Liver (tissue), 9 donors: ENCODE results near the gene CFAP221. TPM values are rescaled to one million over a fixed set of nuclear protein-coding genes. Genes with fewer than 3 reads are reported as not detected.

Experiments
- DNase-seq: peaks from one replicate; pipeline ENCODE4 v3.0.0-alpha.2; 2017; ENCODE audit warnings: low spot score
- H3K27ac ChIP-seq, 2 donors: one replicate each; pipeline ENCODE4 v1.7.0; 2013; ENCODE audit warnings: inconsistent platforms in 2 of 2, low read length in 2 of 2, control low read depth in 1 of 2, low read depth in 1 of 2, mild to moderate bottlenecking in 1 of 2
- H3K27me3 ChIP-seq, 4 donors: one replicate each; pipeline versions ENCODE4 v1.6.1 to v1.7.0; 2013; ENCODE audit warnings: low read length in 3 of 4, inconsistent platforms in 1 of 4, mild to moderate bottlenecking in 1 of 4, moderate library complexity in 1 of 4; ENCODE audit not compliant: control insufficient read depth in 4 of 4, insufficient read depth in 4 of 4
- H3K36me3 ChIP-seq, 4 donors: one replicate each; pipeline versions ENCODE4 v1.6.1 to v1.7.0; 2013; ENCODE audit warnings: low read length in 3 of 4, mild to moderate bottlenecking in 3 of 4, low read depth in 1 of 4, moderate library complexity in 1 of 4; ENCODE audit not compliant: control insufficient read depth in 4 of 4, insufficient read depth in 3 of 4
- H3K4me1 ChIP-seq, 4 donors: one replicate each; pipeline versions ENCODE4 v1.6.1 to v1.7.0; 2013; ENCODE audit warnings: low read length in 3 of 4, mild to moderate bottlenecking in 3 of 4, moderate library complexity in 1 of 4; ENCODE audit not compliant: control insufficient read depth in 4 of 4, insufficient read depth in 4 of 4
- H3K4me3 ChIP-seq, 3 donors: one replicate each; pipeline versions ENCODE4 v1.6.1 to v1.7.0; 2013; ENCODE audit warnings: low read length in 3 of 3, control low read depth in 1 of 3, low read depth in 1 of 3, mild to moderate bottlenecking in 1 of 3
- H3K9ac ChIP-seq, 2 donors: one replicate each; pipeline ENCODE4 v1.7.0; 2013; ENCODE audit warnings: low read length in 2 of 2, mild to moderate bottlenecking in 2 of 2, moderate library complexity in 2 of 2, control low read depth in 1 of 2, low read depth in 1 of 2
- H3K9me3 ChIP-seq, 4 donors: one replicate each; pipeline versions ENCODE4 v1.6.1 to v1.7.0; 2013; ENCODE audit warnings: low read length in 3 of 4; ENCODE audit not compliant: control insufficient read depth in 4 of 4
- EGR1 ChIP-seq, 2 donors: IDR thresholded peaks; 2 replicates each; pipeline ENCODE4 v1.6.1; 2016 to 2018; ENCODE audit warnings: antibody characterized with exemption in 2 of 2, low read depth in 2 of 2
- FOXA1 ChIP-seq: IDR thresholded peaks from 2 replicates; pipeline ENCODE4 v1.6.1; 2016; ENCODE audit warnings: antibody characterized with exemption
- FOXA2 ChIP-seq: IDR thresholded peaks from 2 replicates; pipeline ENCODE4 v1.6.1; 2016; ENCODE audit warnings: antibody characterized with exemption
- HNF4A ChIP-seq, 2 donors: conservative IDR thresholded peaks; 2 replicates each; pipeline ENCODE4 v1.6.1; 2016; ENCODE audit warnings: antibody characterized with exemption in 2 of 2, mild to moderate bottlenecking in 2 of 2
- HNF4G ChIP-seq: IDR thresholded peaks from 2 replicates; pipeline ENCODE4 v1.6.1; 2016; ENCODE audit warnings: antibody characterized with exemption
- NR2F2 ChIP-seq: IDR thresholded peaks from 2 replicates; pipeline ENCODE4 v1.6.1; 2016; ENCODE audit warnings: antibody characterized with exemption
- RAD21 ChIP-seq, 2 donors: IDR thresholded peaks; 2 replicates each; pipeline ENCODE4 v1.6.1; 2016; ENCODE audit warnings: antibody characterized with exemption in 2 of 2, mild to moderate bottlenecking in 2 of 2
- RXRA ChIP-seq, 2 donors: IDR thresholded peaks; 2 replicates each; pipeline ENCODE4 v1.6.1; 2017 to 2018; ENCODE audit warnings: antibody characterized with exemption in 2 of 2, mild to moderate bottlenecking in 1 of 2
- SP1 ChIP-seq: IDR thresholded peaks from 2 replicates; pipeline ENCODE4 v1.6.1; 2018; ENCODE audit warnings: antibody characterized with exemption, mild to moderate bottlenecking
- YY1 ChIP-seq: IDR thresholded peaks from 2 replicates; pipeline ENCODE4 v1.6.1; 2016; ENCODE audit warnings: antibody characterized with exemption, mild to moderate bottlenecking
- ZBTB33 ChIP-seq: IDR thresholded peaks from 2 replicates; pipeline ENCODE4 v1.6.1; 2016; ENCODE audit warnings: antibody characterized with exemption
- WGBS: extraction: QIAGEN DNeasy Blood & Tissue Kit; methylation state at CpG from one replicate; pipeline ENCODE4 v1.1.7; 2013; 5-methylcytosine and 5-hydroxymethylcytosine counted together
- polyA plus RNA-seq, 2 donors: library from polyadenylated mRNA; stranded (reverse) in 1 of 2; unstranded in 1 of 2; fragments of 200-250 nt in 1 of 2; fragments of >200 nt in 1 of 2; fragmentation: Nextera tagmentation in 1 of 2; extraction: Ambion mirVana in 1 of 2; gene quantifications; one replicate each; pipeline versions ENCODE4 v1.2.1 to v1.2.3, GENCODE V29; 2013 to 2015
- total RNA-seq, 2 donors: library from RNA; depleted of rRNA; stranded (reverse); fragments of >200 nt; gene quantifications; one replicate each; pipeline ENCODE4 v1.2.3, GENCODE V29; 2014
- TF ChIP-seq, protein P1 (sequence below): fragments of 150-350 bp; IDR thresholded peaks from 2 replicates; pipeline ENCODE4 v1.5.1; 2017; ENCODE audit warnings: improper control_type of control experiment, low read depth, low read length; ENCODE audit not compliant: missing input control
- TF ChIP-seq, protein P2 (sequence below): IDR thresholded peaks from 2 replicates; pipeline ENCODE4 v1.6.1; 2016; ENCODE audit warnings: antibody characterized with exemption, mild to moderate bottlenecking
- TF ChIP-seq, protein P3 (sequence below): IDR thresholded peaks from 2 replicates; pipeline ENCODE4 v1.6.1; 2016; ENCODE audit warnings: antibody characterized with exemption
- TF ChIP-seq, protein P4 (sequence below): IDR thresholded peaks from 2 replicates; pipeline ENCODE4 v1.6.1; 2016; ENCODE audit warnings: antibody characterized with exemption
- donor health status: healthy.
- donor health status: healthy.
- donor health status: healthy.
- donor health status: healthy.
- donor health status: healthy.

Gene CFAP221
- total and polyA plus RNA-seq, 4 donors = 0.23 to 3.1 (median 1.2) TPM

GRCh38 chr2:119680457-119681202 lies 136.4 kb downstream of the CFAP221 start (continued):
- TF ChIP-seq, protein P1, sequence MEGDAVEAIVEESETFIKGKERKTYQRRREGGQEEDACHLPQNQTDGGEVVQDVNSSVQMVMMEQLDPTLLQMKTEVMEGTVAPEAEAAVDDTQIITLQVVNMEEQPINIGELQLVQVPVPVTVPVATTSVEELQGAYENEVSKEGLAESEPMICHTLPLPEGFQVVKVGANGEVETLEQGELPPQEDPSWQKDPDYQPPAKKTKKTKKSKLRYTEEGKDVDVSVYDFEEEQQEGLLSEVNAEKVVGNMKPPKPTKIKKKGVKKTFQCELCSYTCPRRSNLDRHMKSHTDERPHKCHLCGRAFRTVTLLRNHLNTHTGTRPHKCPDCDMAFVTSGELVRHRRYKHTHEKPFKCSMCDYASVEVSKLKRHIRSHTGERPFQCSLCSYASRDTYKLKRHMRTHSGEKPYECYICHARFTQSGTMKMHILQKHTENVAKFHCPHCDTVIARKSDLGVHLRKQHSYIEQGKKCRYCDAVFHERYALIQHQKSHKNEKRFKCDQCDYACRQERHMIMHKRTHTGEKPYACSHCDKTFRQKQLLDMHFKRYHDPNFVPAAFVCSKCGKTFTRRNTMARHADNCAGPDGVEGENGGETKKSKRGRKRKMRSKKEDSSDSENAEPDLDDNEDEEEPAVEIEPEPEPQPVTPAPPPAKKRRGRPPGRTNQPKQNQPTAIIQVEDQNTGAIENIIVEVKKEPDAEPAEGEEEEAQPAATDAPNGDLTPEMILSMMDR = no peak
- TF ChIP-seq RXRA (IDR thresholded peaks at IDR 0.05) = no peak
- TF ChIP-seq HNF4A (conservative IDR thresholded peaks at IDR 0.05) = no peak

DNA sequence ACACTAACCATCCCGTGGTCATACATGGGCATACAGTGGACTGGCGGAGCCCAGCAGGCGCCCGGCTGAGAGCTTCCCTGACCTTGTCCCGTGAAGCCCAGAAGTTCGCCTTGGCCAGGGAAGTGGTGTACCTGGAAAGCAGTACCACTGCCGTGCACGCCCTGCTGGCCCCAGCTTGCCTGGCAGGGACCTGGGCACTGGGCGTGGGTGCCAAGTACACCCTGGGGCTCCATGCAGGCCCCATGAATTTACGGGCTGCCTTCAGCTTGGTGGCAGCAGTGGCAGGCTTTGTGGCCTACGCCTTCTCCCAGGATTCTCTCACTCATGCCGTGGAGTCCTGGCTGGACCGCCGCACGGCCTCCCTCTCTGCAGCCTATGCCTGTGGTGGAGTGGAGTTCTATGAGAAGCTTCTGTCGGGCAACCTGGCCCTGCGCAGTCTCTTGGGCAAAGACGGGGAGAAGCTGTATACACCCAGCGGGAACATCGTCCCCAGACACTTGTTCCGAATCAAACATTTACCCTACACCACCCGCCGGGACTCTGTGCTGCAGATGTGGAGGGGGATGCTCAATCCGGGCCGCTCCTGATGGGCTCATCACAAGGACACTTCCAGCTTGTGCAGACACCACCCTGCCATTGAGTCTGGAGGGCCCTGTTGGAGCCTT lies 137.1 kb downstream of the CFAP221 start:
- Histone ChIP-seq H3K27me3 (no peaks in the 10 kb centered on the region), H3K9ac (no peak overlapping the region), H3K36me3 (peaks cover 3 to 6% (median 4%) of the 10 kb centered on the region in 4 donors), H3K27ac (no peak overlapping the region), H3K9me3 (no peaks in the 10 kb centered on the region), H3K4me3 (no peak overlapping the region), H3K4me1 (peaks cover 3 to 27% (median 10%) of the 10 kb centered on the region in 4 donors)
- 92% methylated on average over 25 of the region's 25 CpGs for WGBS
- no peak for TF ChIP-seq YY1
- TF ChIP-seq, protein P1 = no peak
- no peak for TF ChIP-seq SP1
- no peak for TF ChIP-seq HNF4A (conservative IDR thresholded peaks at IDR 0.05)
- TF ChIP-seq HNF4G = no peak
- no peak for TF ChIP-seq RXRA (IDR thresholded peaks at IDR 0.05)
- no peak for TF ChIP-seq FOXA2
- TF ChIP-seq, protein P2, sequence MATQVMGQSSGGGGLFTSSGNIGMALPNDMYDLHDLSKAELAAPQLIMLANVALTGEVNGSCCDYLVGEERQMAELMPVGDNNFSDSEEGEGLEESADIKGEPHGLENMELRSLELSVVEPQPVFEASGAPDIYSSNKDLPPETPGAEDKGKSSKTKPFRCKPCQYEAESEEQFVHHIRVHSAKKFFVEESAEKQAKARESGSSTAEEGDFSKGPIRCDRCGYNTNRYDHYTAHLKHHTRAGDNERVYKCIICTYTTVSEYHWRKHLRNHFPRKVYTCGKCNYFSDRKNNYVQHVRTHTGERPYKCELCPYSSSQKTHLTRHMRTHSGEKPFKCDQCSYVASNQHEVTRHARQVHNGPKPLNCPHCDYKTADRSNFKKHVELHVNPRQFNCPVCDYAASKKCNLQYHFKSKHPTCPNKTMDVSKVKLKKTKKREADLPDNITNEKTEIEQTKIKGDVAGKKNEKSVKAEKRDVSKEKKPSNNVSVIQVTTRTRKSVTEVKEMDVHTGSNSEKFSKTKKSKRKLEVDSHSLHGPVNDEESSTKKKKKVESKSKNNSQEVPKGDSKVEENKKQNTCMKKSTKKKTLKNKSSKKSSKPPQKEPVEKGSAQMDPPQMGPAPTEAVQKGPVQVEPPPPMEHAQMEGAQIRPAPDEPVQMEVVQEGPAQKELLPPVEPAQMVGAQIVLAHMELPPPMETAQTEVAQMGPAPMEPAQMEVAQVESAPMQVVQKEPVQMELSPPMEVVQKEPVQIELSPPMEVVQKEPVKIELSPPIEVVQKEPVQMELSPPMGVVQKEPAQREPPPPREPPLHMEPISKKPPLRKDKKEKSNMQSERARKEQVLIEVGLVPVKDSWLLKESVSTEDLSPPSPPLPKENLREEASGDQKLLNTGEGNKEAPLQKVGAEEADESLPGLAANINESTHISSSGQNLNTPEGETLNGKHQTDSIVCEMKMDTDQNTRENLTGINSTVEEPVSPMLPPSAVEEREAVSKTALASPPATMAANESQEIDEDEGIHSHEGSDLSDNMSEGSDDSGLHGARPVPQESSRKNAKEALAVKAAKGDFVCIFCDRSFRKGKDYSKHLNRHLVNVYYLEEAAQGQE = no peak
- no peak for DNase-seq

- H3K4me3 ChIP-seq = no peak overlapping the region
- H3K27ac ChIP-seq = no peak overlapping the region
- DNase-seq = no peak
- 58% methylated on average over 4 of the region's 4 CpGs for WGBS
- H3K9me3 ChIP-seq = no peaks in the 10 kb centered on the region
- H3K4me1 ChIP-seq = peaks cover 3 to 27% (median 10%) of the 10 kb centered on the region in 4 donors
- H3K27me3 ChIP-seq = no peaks in the 10 kb centered on the region
- H3K9ac ChIP-seq = no peak overlapping the region
- peaks cover 3 to 10% (median 6%) of the 10 kb centered on the region in 4 donors for H3K36me3 ChIP-seq
- TF ChIP-seq HNF4A (conservative IDR thresholded peaks at IDR 0.05) (no peak), HNF4G (no peak), FOXA2 (no peak), NR2F2 (no peak), ZBTB33 (no peak), RAD21 (IDR thresholded peaks at IDR 0.05) (no peak), SP1 (no peak), EGR1 (IDR thresholded peaks at IDR 0.05; ENCODE audit: low read depth in 2 of 2) (no peak), FOXA1 (no peak)
- TF ChIP-seq, protein P1 = no peak
- TF ChIP-seq, protein P3, sequence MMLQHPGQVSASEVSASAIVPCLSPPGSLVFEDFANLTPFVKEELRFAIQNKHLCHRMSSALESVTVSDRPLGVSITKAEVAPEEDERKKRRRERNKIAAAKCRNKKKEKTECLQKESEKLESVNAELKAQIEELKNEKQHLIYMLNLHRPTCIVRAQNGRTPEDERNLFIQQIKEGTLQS = no peak
- TF ChIP-seq, protein P4, sequence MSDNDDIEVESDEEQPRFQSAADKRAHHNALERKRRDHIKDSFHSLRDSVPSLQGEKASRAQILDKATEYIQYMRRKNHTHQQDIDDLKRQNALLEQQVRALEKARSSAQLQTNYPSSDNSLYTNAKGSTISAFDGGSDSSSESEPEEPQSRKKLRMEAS = no peak
Observed at GRCh38 chr2:119681868-119682220, 137.6 kb downstream of the CFAP221 start.
